GM21423 (cell line): ENCODE measurements around the gene FAF1.

Experiments
- ATAC-seq: cut with Tn5 transposase; IDR thresholded peaks from one replicate; pipeline ENCODE4 v1.9.1; 2021; ENCODE audit warnings: mild to moderate bottlenecking, moderate library complexity; ENCODE audit not compliant: unreplicated experiment

FAF1 gene

GRCh38 chr1:50978852-50979781 is 19.1 kb upstream of the FAF1 start:
- ATAC-seq = no peak

- peak; percentile 37 for ATAC-seq
Measured at GRCh38 chr1:50978144-50978851, 18.2 kb upstream of the FAF1 start.

- ATAC-seq = peak; percentile 54
Measured at GRCh38 chr1:50977575-50978143, 17.6 kb upstream of the FAF1 start.

- ATAC-seq = peak; percentile 59
Measured at GRCh38 chr1:50976890-50977574, 17.0 kb upstream of the FAF1 start.

- peak; percentile 2 for ATAC-seq
Measured at GRCh38 chr1:50976111-50976889, 16.2 kb upstream of the FAF1 start.

GRCh38 chr1:50975436-50975835 is 15.4 kb upstream of the FAF1 start:
- ATAC-seq = no peak

- no peak for ATAC-seq
Measured at GRCh38 chr1:50974618-50974935, 14.5 kb upstream of the FAF1 start.

- ATAC-seq = no peak
Measured at GRCh38 chr1:50973875-50974617, 14.0 kb upstream of the FAF1 start.

GRCh38 chr1:50973255-50973654 is 13.2 kb upstream of the FAF1 start:
- ATAC-seq = no peak

GRCh38 chr1:50972766-50973165 is 12.7 kb upstream of the FAF1 start:
- no peak for ATAC-seq

GRCh38 chr1:50971748-50972305 is 11.8 kb upstream of the FAF1 start:
- no peak for ATAC-seq

- no peak for ATAC-seq
Measured at GRCh38 chr1:50970931-50971582, 11.0 kb upstream of the FAF1 start.

- no peak for ATAC-seq
Measured at GRCh38 chr1:50970509-50970887, 10.4 kb upstream of the FAF1 start.

- ATAC-seq = peak; percentile 30
Measured at GRCh38 chr1:50969611-50970508, 9.8 kb upstream of the FAF1 start, which contains the start of gene CDKN2C. Gene CDKN2C, plus strand, starts transcription at chr1:50970245. Its CDS starts 124 bp downstream, at chr1:50970369.

- peak; percentile 13 for ATAC-seq
Measured at GRCh38 chr1:50968821-50969610, 8.9 kb upstream of the FAF1 start.

- peak; percentile 62 for ATAC-seq
Measured at GRCh38 chr1:50968158-50968820, 8.2 kb upstream of the FAF1 start.
